GM19099 (cell line): ENCODE measurements around the gene NT5DC2.

Experiments
- POLR2A ChIP-seq: IDR thresholded peaks from 3 replicates; pipeline ENCODE4 v1.6.1; 2011; ENCODE audit warnings: low read depth; ENCODE audit not compliant: insufficient read length; ENCODE audit errors: extremely low read depth

The NT5DC2 gene

GRCh38 chr3:52544937-52545336, 11.3 kb upstream of the NT5DC2 start:
- TF ChIP-seq POLR2A: no peak

DNA sequence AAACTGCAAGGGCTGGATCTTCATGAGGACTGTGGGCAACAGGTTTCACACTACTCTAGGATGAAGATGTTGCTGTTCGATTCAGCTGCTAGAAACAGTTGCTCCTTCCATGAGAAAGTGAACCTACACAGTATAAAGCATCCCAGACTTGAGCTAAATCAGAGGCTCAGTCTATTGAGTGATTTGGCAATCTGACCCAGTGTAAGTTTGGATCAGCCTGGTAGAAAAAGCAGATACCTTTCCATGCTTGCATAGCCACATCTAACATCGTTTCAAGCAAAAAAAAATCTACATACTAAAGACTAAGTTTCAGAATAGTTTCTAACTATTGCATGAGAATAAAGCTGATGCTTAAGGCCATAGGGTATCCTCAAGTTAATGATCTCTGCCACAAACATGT, 7.4 kb upstream of the NT5DC2 start:
- no peak for TF ChIP-seq POLR2A

DNA sequence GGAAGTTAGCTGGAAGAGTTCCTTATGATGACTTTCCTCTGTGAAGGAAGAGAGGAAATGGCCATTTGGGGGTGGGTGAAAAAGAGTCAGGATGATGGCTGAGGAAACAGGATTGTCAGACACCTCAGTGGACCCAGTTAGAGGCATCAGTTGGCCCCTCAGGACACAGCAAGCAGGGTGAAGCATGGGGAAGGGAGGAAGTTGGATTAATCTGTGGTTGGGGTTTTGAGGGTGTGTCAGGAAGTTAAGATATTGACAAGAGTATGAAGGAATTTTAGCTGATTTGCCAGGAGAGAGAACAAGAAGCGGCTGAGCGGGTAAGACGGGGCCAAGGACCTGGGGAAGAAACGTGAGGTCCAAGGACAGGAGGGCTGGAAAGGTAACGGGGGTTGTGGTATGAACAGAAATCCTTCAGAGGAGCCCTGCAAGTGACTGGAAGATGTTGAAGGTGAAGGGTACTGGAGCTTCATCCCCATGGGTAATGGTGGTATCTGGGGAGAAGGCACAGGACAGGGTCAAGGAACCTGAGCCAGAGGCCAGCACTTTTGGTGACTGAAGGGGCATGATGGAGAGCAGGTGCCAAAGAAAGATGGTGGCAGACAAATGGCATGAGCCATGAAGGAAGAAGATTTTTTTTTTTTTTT, 5.5 kb upstream of the NT5DC2 start:
- no peak for TF ChIP-seq POLR2A

DNA sequence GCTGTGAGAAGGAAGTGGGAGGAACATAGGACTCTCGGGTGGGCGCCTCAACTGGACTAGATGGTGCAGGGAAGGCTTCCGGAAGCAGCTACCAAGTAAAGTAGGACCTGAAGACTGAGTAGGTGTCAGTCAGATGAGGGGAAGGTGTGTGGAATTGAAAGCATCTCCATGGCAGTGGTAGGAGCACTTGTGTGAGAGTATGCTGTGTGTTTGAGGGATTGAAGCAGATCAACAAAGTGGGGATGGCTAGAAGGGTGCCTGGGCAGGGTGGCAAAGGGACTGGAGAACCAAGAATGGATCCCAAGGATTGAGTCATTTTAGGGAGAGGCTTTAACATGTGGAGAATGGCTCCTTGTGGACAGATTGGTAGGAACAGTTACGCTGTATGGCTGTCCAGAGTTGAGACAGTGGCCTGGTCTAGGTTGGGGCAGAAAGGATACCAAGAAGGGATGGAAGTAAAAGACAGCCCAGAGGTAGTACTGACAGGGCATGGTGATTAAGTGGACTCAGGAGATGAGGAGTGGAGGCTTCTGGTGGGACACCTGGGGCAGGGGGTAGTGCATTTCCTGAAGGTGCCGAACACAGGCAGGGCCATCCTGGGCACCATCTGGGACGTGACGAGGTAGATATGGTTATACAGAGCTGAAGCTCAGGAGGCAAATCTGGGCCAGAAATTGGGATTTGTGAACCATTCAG, 4.2 kb upstream of the NT5DC2 start:
- no peak for TF ChIP-seq POLR2A

DNA sequence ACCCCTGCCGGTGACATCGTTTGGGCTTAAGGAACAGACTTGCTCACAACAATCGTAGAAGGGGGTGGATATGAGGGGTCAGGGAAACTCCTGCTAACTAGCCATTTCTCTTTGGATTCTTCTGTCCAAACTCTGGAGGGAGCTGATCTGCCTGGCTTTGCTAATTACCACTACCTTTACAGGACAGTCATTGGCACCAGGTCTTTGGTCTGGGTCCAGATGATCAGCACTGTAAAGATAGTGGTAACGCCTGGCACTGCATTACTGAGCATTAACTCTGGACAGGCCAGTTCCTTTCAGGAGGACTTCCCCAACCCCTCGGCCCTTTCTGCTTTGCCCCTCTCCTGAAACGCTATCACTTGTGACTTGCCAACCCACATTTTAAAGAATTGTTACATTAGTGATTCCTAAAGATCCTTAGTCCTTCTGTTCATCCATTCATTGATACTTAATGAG, 3.5 kb upstream of the NT5DC2 start:
- no peak for TF ChIP-seq POLR2A

DNA sequence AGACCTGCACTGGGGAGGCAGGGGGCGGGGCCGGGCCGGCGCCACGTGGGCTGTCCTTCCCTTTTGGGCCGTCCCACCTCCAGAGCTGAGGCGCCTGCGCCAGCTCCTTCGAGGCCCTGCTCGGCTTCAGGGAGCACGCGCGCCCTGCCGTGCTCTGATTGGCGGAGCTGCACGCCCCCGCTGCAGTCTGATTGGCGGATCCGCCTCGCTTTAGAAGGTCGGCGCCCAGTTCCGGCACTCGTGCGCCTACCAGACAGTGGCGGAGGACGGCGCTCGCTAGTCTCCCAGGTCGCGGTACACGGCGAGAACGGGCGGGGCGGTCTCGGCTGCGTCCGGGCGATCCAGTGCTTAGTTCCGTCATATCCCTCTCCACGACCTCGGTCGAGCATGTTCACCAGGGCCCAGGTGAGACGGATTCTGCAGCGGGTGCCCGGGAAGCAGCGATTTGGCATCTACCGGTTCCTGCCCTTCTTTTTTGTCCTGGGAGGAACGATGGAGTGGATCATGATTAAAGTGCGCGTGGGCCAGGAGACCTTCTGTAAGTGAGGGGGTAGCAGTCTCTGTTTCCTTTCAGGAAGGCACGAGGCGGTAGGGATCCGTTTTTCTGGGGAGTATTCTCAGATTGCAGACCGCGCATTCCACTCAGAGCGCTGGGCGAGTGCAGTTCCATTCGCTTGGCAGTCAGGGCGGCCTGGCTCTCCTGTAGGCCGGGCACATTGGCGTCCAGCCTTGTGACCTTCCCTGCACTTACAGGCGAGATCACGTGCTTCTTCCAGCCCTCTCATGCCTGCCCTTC, 2.9 kb upstream of the NT5DC2 start, which contains the start of gene UQCC5:
TSS of gene UQCC5 (plus strand) at position 237 of the 796 bp plus-strand sequence. CDS start at position 388, 151 bp downstream.
- TF ChIP-seq POLR2A: peak; percentile 99

DNA sequence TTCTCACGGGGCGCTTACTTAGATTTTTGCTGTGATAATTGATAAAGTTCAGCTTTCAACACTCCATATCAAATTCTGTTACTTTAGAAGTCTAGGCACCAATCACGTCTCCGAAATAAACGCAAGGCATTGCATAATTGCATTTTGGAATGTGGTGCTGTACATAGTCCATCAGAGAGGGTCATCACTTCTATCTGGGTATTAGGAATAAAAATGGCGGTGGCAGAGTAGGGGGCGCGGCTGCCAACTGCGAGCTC, 2.4 kb upstream of the NT5DC2 start:
- no peak for TF ChIP-seq POLR2A

GRCh38 chr3:52535411-52536111, 1.9 kb upstream of the NT5DC2 start:
- no peak for TF ChIP-seq POLR2A

DNA sequence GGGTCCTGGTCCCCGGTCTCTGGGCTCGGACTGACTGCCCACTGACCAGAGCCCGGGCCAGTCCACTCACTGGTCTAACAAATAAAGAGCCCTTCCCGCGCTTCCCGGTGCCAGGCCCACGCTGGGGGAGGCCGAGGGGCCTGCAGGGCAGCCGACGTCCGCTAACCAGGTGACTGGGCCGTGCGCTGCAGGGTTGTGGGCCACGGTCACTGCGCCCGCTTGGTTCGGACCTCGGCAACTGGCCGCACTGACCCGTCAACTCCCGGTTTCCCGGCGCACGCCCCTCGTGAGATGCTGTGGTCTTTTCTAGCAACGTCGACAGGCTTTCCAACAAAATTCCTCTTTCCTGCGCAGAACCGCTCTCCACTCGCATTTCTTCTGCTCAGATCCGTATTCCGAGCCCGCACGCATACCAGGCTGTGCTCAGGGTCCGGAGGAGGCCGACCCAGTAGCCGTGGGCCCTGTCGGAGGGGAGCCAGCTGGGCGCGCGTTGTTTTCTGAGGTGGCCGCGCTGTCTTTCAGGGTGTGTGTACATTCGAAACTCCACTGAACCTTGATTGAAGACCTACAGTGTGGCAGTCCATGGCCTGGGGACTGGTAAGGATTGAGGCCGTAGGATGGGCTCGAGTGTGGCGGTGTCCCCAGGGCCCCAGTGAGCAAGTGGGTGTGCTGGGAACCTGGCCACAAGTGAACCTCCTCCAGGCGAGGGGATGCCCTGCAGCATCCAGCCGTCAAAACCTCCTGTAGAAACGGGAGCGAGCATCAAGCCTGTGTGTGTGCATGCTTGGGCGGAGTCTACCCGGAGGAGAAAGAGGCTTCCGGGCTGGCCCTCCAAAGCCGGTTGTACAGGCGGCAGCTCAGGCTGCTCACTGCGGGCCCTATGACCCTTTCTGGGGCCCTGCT, 875 bp upstream of the NT5DC2 start:
- no peak for TF ChIP-seq POLR2A

- no peak for TF ChIP-seq POLR2A
Observed at GRCh38 chr3:52532838-52533622, 627 bp downstream of the NT5DC2 start.

GRCh38 chr3:52532517-52532837, 1.2 kb downstream of the NT5DC2 start:
- no peak for TF ChIP-seq POLR2A

DNA sequence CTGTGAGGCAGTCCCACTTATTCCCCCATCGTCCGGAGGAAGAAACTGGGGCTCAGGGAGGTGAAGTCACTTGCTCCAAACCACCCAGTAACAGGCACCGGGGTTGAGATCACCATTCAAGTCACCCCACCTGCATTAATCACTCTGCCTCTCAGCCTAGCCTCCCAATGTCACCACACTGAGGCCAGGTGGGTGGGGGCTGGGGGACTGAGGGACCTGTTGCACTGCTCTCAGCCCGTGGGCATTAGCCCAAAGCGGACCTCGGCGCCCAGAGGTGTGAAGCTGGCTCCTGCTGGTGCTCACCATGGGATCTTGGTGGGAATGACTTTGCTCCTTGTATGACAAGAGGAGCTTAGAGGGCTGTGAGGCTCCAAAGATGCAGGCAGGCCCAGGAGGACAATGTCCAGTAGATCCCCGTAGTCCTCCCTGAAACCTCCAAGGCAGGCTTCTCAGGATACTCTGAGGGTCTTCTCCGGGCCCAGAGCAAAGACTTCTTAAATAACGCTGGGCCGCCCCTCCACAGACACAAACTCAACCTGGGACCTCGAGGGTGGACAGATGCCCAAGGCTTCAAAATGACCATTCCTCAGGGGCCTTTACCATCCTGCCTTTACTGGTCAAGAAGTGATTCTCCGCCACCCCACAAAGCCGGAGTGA, 1.7 kb downstream of the NT5DC2 start:
- TF ChIP-seq POLR2A: no peak
